SK-N-SH (cell line): ENCODE results near the gene CELSR2.

ENCODE experiments used
- EZH2phosphoT487 ChIP-seq: fragments of 200-600 bp; sonication (generic); IDR thresholded peaks from 2 replicates; pipeline ENCODE4 v1.6.1; 2017; ENCODE audit warnings: low read depth, mixed run types, mild to moderate bottlenecking, antibody characterized with exemption, moderate library complexity, borderline replicate concordance
- GABPA ChIP-seq: IDR thresholded peaks from 2 replicates; pipeline ENCODE4 v1.4.0; 2012; ENCODE audit warnings: low read depth, mild to moderate bottlenecking
- POLR2AphosphoS5 ChIP-seq: IDR thresholded peaks from 2 replicates; pipeline ENCODE4 v1.6.1; 2012; ENCODE audit warnings: low read depth, low read length
- RAD21 ChIP-seq: IDR thresholded peaks from 2 replicates; pipeline ENCODE4 v1.6.1; 2012; ENCODE audit warnings: mild to moderate bottlenecking, low read length
- RFX5 ChIP-seq: IDR thresholded peaks from 2 replicates; pipeline ENCODE4 v1.6.1; 2012; ENCODE audit warnings: mild to moderate bottlenecking, improper control_type of control experiment, low read length
- TAF1 ChIP-seq: IDR thresholded peaks from 2 replicates; pipeline ENCODE4 v1.6.1; 2012; ENCODE audit warnings: low read depth, mild to moderate bottlenecking, low read length, moderate library complexity, borderline replicate concordance
- YY1 ChIP-seq: IDR thresholded peaks from 2 replicates; pipeline ENCODE4 v1.4.0; 2012; ENCODE audit warnings: low read depth, mild to moderate bottlenecking
- ZBTB33 ChIP-seq: IDR thresholded peaks from 2 replicates; pipeline ENCODE4 v1.4.0; 2012; ENCODE audit warnings: low read depth, borderline replicate concordance
- TF ChIP-seq, protein P1 (sequence below): IDR thresholded peaks from 2 replicates; pipeline ENCODE4; 2012
- TF ChIP-seq, protein P2 (sequence below): IDR thresholded peaks from 2 replicates; pipeline ENCODE4 v1.6.1; 2012; ENCODE audit warnings: mild to moderate bottlenecking, low read depth, low read length, moderate library complexity
- TF ChIP-seq, protein P3 (sequence below): fragments of 200-600 bp; sonication (generic); IDR thresholded peaks from 2 replicates; pipeline ENCODE4 v1.6.1; 2017; ENCODE audit warnings: antibody characterized with exemption, mild to moderate bottlenecking, moderate library complexity
- TF ChIP-seq, protein P4 (sequence below): IDR thresholded peaks from 2 replicates; pipeline ENCODE4 v1.4.0; 2012; ENCODE audit warnings: low read depth, borderline replicate concordance

DNA sequence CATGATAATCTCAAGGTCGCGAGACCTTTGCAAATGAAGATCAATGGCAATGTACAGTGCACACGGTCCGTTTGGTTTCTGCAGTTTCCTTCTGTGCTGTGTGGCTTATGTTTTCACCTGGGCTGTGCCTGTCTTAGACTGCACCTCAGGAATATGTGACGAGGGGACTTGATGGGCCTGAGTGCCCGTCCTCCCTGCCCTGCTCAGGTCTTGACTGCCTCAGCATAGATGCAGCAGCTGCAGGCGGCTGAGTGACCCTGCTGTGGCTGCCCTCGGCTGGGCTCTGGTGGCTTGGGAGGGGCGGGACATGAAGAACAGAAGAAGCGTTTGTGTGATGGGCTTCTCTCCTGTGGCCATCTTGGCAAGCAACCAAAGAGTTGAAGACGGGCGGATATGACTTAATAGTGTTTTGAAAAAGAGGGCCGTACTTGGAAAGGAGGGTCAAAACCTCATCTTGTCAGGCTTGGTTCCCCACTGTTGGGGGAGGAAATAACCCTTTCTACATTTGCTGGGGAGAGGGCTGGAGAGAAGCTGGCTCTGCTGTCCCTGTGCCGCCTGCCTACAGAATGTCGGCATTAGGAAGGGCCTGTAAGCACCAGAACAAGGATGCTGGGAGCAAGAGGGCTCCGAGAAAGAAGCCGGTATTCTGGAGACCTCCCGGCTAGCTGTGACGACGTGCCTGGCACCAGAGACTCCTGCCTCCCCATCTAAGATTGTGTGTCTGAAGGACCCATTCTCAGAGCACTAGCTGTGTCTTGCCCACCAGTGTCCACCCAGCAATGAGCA lies 50.4 kb downstream of the CELSR2 start:
- TF ChIP-seq EZH2phosphoT487: no peak
- no peak for TF ChIP-seq YY1
- TF ChIP-seq, protein P1, sequence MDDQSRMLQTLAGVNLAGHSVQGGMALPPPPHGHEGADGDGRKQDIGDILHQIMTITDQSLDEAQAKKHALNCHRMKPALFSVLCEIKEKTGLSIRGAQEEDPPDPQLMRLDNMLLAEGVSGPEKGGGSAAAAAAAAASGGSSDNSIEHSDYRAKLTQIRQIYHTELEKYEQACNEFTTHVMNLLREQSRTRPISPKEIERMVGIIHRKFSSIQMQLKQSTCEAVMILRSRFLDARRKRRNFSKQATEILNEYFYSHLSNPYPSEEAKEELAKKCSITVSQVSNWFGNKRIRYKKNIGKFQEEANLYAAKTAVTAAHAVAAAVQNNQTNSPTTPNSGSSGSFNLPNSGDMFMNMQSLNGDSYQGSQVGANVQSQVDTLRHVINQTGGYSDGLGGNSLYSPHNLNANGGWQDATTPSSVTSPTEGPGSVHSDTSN: no peak
- TF ChIP-seq, protein P2, sequence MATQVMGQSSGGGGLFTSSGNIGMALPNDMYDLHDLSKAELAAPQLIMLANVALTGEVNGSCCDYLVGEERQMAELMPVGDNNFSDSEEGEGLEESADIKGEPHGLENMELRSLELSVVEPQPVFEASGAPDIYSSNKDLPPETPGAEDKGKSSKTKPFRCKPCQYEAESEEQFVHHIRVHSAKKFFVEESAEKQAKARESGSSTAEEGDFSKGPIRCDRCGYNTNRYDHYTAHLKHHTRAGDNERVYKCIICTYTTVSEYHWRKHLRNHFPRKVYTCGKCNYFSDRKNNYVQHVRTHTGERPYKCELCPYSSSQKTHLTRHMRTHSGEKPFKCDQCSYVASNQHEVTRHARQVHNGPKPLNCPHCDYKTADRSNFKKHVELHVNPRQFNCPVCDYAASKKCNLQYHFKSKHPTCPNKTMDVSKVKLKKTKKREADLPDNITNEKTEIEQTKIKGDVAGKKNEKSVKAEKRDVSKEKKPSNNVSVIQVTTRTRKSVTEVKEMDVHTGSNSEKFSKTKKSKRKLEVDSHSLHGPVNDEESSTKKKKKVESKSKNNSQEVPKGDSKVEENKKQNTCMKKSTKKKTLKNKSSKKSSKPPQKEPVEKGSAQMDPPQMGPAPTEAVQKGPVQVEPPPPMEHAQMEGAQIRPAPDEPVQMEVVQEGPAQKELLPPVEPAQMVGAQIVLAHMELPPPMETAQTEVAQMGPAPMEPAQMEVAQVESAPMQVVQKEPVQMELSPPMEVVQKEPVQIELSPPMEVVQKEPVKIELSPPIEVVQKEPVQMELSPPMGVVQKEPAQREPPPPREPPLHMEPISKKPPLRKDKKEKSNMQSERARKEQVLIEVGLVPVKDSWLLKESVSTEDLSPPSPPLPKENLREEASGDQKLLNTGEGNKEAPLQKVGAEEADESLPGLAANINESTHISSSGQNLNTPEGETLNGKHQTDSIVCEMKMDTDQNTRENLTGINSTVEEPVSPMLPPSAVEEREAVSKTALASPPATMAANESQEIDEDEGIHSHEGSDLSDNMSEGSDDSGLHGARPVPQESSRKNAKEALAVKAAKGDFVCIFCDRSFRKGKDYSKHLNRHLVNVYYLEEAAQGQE: no peak
- TF ChIP-seq, protein P3, sequence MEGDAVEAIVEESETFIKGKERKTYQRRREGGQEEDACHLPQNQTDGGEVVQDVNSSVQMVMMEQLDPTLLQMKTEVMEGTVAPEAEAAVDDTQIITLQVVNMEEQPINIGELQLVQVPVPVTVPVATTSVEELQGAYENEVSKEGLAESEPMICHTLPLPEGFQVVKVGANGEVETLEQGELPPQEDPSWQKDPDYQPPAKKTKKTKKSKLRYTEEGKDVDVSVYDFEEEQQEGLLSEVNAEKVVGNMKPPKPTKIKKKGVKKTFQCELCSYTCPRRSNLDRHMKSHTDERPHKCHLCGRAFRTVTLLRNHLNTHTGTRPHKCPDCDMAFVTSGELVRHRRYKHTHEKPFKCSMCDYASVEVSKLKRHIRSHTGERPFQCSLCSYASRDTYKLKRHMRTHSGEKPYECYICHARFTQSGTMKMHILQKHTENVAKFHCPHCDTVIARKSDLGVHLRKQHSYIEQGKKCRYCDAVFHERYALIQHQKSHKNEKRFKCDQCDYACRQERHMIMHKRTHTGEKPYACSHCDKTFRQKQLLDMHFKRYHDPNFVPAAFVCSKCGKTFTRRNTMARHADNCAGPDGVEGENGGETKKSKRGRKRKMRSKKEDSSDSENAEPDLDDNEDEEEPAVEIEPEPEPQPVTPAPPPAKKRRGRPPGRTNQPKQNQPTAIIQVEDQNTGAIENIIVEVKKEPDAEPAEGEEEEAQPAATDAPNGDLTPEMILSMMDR: no peak
- TF ChIP-seq TAF1: no peak
- TF ChIP-seq RFX5: no peak
- TF ChIP-seq RAD21: no peak
- TF ChIP-seq POLR2AphosphoS5: no peak
- TF ChIP-seq, protein P4, sequence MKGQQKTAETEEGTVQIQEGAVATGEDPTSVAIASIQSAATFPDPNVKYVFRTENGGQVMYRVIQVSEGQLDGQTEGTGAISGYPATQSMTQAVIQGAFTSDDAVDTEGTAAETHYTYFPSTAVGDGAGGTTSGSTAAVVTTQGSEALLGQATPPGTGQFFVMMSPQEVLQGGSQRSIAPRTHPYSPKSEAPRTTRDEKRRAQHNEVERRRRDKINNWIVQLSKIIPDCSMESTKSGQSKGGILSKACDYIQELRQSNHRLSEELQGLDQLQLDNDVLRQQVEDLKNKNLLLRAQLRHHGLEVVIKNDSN: no peak
- TF ChIP-seq GABPA: no peak
- no peak for TF ChIP-seq ZBTB33
